GM10266 (cell line): ENCODE data around the gene HOXD13.

Source experiments
- DNase-seq: peaks from one replicate; pipeline ENCODE4 v3.0.0; 2012; ENCODE audit errors: extremely low spot score
- CTCF ChIP-seq: IDR thresholded peaks from 2 replicates; pipeline ENCODE4 v1.5.1; 2012; ENCODE audit warnings: mild to moderate bottlenecking, low read depth; ENCODE audit not compliant: control insufficient read depth, insufficient read depth; ENCODE audit errors: missing control alignments

The HOXD13 gene

GRCh38 chr2:176127774-176128072, 35.2 kb downstream of the HOXD13 start:
- no peak for TF ChIP-seq CTCF
- no peak for DNase-seq

DNA sequence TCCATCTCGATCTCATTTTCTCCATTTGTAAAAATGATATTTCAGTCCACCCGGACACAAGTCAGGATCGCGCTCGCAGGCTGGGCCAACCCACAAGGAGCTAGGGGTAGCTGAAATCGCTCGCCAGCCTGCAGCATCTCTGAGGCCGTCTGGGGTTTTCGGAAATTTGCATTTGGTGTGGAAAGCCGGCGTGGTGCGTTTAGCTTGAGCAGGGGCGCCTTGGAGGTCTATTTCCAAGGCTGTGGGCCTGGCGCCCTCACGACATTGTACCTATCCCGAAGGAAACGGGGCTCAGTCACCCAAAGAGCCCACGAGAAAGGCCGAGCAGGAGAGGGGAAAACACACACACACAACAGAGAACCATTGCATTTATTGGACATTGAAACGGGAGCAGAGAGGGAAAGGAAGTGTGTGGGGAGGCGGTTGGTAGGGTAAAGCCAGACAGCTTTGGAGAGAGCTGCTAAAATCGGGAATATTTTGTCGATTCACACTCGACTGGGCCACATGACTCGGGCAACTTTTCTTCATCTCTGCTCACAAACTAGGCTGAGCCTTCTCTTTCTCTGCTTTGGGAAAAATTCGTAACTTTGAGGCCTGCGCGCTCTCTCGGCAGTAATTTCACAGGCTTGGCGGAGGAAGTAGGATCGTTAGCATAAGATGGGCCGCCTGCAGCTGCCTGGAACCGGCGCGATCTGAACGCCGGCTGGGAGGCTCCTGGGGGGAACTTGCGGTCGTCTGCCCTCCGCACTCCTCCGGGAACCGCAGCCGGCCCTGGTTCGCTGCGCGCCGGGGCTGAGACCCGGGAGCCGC, 35.9 kb downstream of the HOXD13 start:
- TF ChIP-seq CTCF = no peak
- DNase-seq = no peak

- no peak for TF ChIP-seq CTCF
- DNase-seq = no peak
These were observed 36.7 kb downstream of the HOXD13 start, which contains the start of gene HOXD8 for GRCh38 chr2:176128982-176129796. Gene HOXD8 (plus strand): TSS chr2:176129705. CDS start chr2:176130367, 662 bp downstream.

DNA sequence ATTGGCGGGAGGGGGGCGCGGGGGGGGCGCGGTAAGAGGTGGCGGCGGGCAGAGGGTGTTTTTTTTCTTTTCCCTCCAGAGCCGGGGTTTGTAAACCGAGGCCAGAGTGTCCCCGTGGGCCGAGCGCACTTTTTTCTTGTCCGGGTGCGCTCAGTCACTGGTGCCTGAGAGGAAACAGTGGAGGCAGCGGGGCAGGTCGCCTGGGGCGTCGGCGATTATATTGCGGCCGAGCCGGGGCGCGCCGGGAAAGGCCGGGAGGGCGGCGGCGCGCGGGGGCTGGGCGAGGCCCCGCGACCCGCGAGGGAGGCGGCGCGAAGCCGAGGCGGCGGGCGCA, 37.3 kb downstream of the HOXD13 start:
- no peak for DNase-seq
- no peak for TF ChIP-seq CTCF

DNA sequence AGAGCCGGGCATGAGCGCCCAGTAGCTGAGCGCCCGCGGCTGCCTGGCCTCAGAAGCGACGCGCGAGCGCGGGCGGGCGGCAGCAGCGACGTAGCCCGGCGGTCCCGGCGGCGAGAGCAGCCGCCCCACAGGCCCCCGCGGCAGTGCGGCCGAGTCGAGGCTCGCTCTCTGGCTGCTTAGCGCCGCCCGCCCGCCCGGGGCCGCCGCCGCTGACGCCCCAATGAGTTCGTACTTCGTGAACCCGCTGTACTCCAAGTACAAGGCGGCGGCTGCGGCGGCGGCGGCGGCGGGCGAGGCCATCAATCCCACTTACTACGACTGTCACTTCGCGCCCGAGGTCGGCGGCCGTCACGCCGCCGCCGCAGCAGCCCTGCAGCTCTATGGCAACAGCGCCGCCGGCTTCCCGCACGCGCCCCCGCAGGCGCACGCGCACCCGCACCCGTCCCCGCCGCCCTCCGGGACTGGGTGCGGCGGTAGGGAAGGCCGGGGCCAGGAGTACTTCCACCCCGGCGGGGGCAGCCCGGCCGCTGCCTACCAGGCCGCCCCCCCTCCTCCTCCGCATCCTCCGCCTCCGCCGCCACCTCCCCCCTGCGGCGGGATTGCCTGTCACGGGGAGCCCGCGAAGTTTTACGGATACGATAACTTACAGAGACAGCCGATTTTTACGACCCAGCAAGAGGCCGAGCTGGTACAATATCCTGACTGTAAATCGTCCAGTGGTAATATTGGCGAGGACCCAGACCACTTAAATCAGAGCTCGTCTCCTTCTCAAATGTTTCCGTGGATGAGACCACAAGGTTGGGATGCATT, 37.8 kb downstream of the HOXD13 start:
- no peak for DNase-seq
- TF ChIP-seq CTCF = no peak

DNA sequence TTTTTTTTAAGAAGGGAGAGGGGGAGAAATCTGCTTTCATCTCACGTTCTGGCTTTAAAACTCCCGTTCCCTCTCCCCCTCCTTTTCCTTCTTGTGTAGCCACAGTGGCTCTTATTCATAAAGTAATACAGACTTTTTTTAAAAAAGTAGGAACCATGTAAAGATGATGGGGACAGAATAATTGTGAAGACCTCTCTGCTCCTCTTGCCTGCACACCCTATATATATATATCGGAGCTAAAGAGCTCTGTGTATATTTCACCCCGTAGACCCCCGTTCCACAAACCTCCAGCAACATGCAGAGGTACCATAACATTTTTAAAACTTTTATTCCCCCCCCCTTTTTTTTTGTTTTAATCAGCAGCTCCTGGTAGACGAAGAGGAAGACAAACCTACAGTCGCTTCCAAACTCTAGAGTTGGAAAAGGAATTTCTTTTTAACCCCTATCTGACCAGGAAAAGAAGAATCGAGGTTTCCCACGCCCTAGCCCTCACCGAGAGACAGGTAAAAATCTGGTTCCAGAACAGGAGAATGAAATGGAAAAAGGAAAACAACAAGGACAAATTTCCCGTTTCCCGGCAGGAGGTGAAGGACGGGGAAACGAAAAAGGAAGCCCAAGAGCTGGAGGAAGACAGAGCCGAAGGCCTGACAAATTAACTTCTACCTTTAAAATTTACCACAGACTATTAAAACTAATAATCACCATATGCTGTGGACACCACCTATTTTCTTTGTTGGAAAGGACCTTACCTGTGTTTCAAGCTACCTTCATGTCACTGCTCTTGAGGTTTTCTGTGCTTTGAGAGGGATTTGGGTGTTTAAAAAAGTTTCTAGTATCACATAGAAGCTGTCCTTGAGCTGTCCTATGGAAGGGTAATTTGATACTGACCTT, 38.7 kb downstream of the HOXD13 start:
- no peak for DNase-seq
- no peak for TF ChIP-seq CTCF
